ENCODE data around the gene NGDN.
"Not testable (repeated sequence)": the region's sequence is repeated elsewhere in the genome, so short reads cannot be mapped to it uniquely, and the experiment has no call there.

The NGDN gene

DNA sequence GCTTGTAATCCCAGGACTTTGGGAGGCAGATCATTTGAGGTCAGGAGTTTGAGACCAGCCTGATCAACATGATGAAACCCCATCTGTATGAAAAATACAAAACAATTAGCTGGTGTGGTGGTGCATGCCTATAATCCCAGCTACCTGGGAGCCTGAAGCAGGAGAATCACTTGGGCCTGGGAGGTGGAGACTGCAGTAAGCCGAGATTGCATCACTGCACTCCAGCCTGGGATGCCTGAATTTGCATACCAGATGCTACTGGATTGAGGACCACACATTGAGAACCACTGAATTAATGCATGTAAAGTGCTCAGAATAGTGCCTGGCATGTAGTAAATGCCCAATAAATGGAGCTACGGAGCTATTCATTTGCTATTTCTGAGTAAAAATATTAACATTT is 19.1 kb upstream of the NGDN start:
- H3K27ac ChIP-seq (replicated peaks): no peak overlapping the region

DNA sequence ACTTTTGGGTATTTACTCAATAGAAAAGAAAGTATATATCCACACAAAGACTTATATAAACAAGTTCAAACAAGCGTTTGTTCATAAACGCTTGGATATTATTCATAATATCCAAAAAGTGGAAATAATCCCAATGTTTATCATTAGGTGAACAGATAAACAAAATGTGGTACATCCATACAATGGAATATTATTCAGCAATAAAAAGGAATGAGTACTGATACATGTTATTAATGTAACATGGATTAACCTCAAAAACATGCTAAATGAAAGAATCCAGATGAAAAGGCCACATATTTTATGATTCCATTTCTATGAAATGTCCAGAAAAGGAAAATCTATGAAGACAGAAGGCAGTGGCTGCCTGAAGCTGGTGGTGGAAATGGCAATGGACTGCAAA is 17.3 kb upstream of the NGDN start:
- no peak for TF ChIP-seq POLR2AphosphoS5 (IDR thresholded peaks at IDR 0.05; ENCODE audit: low read depth)
- TF ChIP-seq GABPA (IDR thresholded peaks at IDR 0.05; ENCODE audit: low read depth): no peak
- TF ChIP-seq, protein P1, sequence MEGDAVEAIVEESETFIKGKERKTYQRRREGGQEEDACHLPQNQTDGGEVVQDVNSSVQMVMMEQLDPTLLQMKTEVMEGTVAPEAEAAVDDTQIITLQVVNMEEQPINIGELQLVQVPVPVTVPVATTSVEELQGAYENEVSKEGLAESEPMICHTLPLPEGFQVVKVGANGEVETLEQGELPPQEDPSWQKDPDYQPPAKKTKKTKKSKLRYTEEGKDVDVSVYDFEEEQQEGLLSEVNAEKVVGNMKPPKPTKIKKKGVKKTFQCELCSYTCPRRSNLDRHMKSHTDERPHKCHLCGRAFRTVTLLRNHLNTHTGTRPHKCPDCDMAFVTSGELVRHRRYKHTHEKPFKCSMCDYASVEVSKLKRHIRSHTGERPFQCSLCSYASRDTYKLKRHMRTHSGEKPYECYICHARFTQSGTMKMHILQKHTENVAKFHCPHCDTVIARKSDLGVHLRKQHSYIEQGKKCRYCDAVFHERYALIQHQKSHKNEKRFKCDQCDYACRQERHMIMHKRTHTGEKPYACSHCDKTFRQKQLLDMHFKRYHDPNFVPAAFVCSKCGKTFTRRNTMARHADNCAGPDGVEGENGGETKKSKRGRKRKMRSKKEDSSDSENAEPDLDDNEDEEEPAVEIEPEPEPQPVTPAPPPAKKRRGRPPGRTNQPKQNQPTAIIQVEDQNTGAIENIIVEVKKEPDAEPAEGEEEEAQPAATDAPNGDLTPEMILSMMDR (IDR thresholded peaks at IDR 0.05; ENCODE audit: insufficient read depth, low read length): no peak
- TF ChIP-seq SPI1 (IDR thresholded peaks at IDR 0.05; ENCODE audit: borderline replicate concordance, low read depth): no peak
- TF ChIP-seq, protein P2, sequence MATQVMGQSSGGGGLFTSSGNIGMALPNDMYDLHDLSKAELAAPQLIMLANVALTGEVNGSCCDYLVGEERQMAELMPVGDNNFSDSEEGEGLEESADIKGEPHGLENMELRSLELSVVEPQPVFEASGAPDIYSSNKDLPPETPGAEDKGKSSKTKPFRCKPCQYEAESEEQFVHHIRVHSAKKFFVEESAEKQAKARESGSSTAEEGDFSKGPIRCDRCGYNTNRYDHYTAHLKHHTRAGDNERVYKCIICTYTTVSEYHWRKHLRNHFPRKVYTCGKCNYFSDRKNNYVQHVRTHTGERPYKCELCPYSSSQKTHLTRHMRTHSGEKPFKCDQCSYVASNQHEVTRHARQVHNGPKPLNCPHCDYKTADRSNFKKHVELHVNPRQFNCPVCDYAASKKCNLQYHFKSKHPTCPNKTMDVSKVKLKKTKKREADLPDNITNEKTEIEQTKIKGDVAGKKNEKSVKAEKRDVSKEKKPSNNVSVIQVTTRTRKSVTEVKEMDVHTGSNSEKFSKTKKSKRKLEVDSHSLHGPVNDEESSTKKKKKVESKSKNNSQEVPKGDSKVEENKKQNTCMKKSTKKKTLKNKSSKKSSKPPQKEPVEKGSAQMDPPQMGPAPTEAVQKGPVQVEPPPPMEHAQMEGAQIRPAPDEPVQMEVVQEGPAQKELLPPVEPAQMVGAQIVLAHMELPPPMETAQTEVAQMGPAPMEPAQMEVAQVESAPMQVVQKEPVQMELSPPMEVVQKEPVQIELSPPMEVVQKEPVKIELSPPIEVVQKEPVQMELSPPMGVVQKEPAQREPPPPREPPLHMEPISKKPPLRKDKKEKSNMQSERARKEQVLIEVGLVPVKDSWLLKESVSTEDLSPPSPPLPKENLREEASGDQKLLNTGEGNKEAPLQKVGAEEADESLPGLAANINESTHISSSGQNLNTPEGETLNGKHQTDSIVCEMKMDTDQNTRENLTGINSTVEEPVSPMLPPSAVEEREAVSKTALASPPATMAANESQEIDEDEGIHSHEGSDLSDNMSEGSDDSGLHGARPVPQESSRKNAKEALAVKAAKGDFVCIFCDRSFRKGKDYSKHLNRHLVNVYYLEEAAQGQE (IDR thresholded peaks at IDR 0.05; ENCODE audit: insufficient replicate concordance, low read depth): no peak
- no peak for DNase-seq (ENCODE audit: low read depth in 1 of 2, low spot score in 1 of 2)
- H3K27me3 ChIP-seq (ENCODE audit: insufficient read depth, poor library complexity, severe bottlenecking): no peaks in the 10 kb centered on the region
- no peak overlapping the region for H3K4me3 ChIP-seq (replicated peaks; ENCODE audit: insufficient read depth, low read length)
- no peak overlapping the region for H3K27ac ChIP-seq (replicated peaks)

More for the DNA sequence above, 19.1 kb upstream of the NGDN start:
- DNase-seq (ENCODE audit: low read depth in 1 of 2, low spot score in 1 of 2): no peak
- Histone ChIP-seq H3K4me3 (replicated peaks; ENCODE audit: insufficient read depth, low read length) (no peak overlapping the region), H3K27me3 (ENCODE audit: insufficient read depth, poor library complexity, severe bottlenecking) (no peaks in the 10 kb centered on the region)
- TF ChIP-seq SPI1 (IDR thresholded peaks at IDR 0.05; ENCODE audit: borderline replicate concordance, low read depth): no peak
- TF ChIP-seq, protein P1 (IDR thresholded peaks at IDR 0.05; ENCODE audit: insufficient read depth, low read length): no peak
- no peak for TF ChIP-seq POLR2AphosphoS5 (IDR thresholded peaks at IDR 0.05; ENCODE audit: low read depth)
- TF ChIP-seq GABPA (IDR thresholded peaks at IDR 0.05; ENCODE audit: low read depth): no peak
- TF ChIP-seq, protein P2 (IDR thresholded peaks at IDR 0.05; ENCODE audit: insufficient replicate concordance, low read depth): no peak

DNA sequence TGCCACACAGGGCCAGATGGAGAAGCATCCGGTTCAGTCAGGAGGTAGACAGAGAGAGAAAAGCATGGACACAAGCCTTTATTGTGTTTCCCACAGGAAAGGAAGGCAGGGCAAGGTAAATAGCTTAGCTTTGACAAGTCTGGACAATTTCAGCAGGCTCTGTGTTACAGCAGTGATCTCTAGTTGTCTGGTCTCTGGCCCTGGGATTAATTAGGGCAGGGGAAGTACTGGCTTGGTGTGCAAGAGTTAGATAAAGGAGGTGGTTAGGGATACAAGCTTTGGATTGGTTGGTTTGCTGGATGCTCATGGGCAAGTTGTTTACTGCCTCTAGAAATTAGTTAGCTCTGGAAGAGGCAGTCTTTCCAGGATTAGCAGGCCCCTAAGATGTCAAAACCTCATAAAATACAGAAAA is 15.1 kb upstream of the NGDN start:
- Histone ChIP-seq H3K27me3 (ENCODE audit: insufficient read depth, poor library complexity, severe bottlenecking) (peaks cover 2% of the 10 kb centered on the region), H3K4me3 (replicated peaks; ENCODE audit: insufficient read depth, low read length) (no peak overlapping the region), H3K27ac (replicated peaks) (no peak overlapping the region)
- DNase-seq (ENCODE audit: low read depth in 1 of 2, low spot score in 1 of 2): no peak
- TF ChIP-seq SPI1 (IDR thresholded peaks at IDR 0.05; ENCODE audit: borderline replicate concordance, low read depth) (no peak), GABPA (IDR thresholded peaks at IDR 0.05; ENCODE audit: low read depth) (no peak), POLR2AphosphoS5 (IDR thresholded peaks at IDR 0.05; ENCODE audit: low read depth) (no peak)
- TF ChIP-seq, protein P2 (IDR thresholded peaks at IDR 0.05; ENCODE audit: insufficient replicate concordance, low read depth): no peak
- TF ChIP-seq, protein P1 (IDR thresholded peaks at IDR 0.05; ENCODE audit: insufficient read depth, low read length): no peak

DNA sequence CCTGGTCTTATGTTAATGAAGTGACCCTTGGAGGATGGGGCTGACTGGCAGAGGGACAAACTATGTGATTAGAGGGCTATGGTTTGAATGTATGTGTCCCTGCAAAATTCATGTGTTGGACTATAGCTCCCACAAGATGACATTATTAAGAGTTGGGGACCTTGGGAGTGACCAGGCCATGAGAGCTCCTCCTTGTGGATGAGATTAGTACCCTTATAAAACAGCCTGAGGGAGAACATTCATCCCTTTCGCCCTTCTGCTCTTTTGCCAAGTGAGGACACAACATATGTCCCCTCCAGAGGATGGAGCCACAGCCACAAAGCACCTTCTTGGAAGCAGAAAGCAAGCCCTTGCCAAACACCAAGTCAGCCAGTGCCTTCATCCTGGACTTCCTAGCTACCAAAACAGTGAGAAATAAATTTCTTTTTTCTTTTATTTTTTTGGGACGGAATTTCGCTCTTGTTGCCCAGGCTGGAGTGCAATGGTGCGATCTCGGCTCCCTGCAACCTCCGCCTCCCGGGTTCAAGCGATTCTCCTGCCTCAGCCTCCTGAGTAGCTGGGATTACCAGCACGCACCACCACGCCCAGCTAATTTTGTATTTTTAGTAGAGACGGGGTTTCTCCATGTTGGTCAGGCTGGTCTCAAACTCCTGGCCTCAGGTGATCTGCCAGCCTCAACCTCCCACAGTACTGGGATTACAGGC is 12.5 kb upstream of the NGDN start:
- not testable (repeated sequence) for H3K27ac ChIP-seq (replicated peaks); DNase-seq (ENCODE audit: low read depth in 1 of 2, low spot score in 1 of 2); H3K27me3 ChIP-seq (ENCODE audit: insufficient read depth, poor library complexity, severe bottlenecking); H3K4me3 ChIP-seq (replicated peaks; ENCODE audit: insufficient read depth, low read length)

All from HL-60 (cell line).